Endothelial cell of hepatic sinusoid (primary cell): ENCODE measurements around the gene PKIB.
"Not testable (repeated sequence)": the region's sequence is repeated elsewhere in the genome, so short reads cannot be mapped to it uniquely, and the experiment has no call there.

Source experiments
- in situ Hi-C: cut with HindIII; loops from 2 replicates; pipeline ENCODE4 v1.10.0; 2017; ENCODE audit warnings: low sequenced_read_pairs

The PKIB gene

GRCh38 chr6:122736163-122736562 lies 126.0 kb downstream of the PKIB start:
- in situ Hi-C loops: no loop called here

- in situ Hi-C loops: no loop called here
Observed at GRCh38 chr6:122736616-122737015, 126.4 kb downstream of the PKIB start.

GRCh38 chr6:122740091-122740490 lies 129.9 kb downstream of the PKIB start:
- in situ Hi-C loops: no loop called here

- in situ Hi-C loops: no loop called here
Observed at GRCh38 chr6:122740936-122741335, 130.7 kb downstream of the PKIB start.

- in situ Hi-C loops: not testable (repeated sequence)
Observed at GRCh38 chr6:122744247-122744646, 134.0 kb downstream of the PKIB start.

GRCh38 chr6:122744856-122745255 lies 134.7 kb downstream of the PKIB start:
- in situ Hi-C loops: not testable (repeated sequence)

GRCh38 chr6:122746688-122747087 lies 136.5 kb downstream of the PKIB start:
- in situ Hi-C loops: no loop called here

- in situ Hi-C loops: no loop called here
Observed at GRCh38 chr6:122747573-122747972, 137.4 kb downstream of the PKIB start.

- in situ Hi-C loops: not testable (repeated sequence)
Observed at GRCh38 chr6:122748945-122749344, 138.7 kb downstream of the PKIB start.

- in situ Hi-C loops: no loop called here
Observed at GRCh38 chr6:122749451-122750050, 139.3 kb downstream of the PKIB start.

GRCh38 chr6:122751326-122751725 lies 141.1 kb downstream of the PKIB start:
- in situ Hi-C loops: no loop called here

GRCh38 chr6:122752459-122752858 lies 142.3 kb downstream of the PKIB start:
- in situ Hi-C loops: no loop called here

- in situ Hi-C loops: no loop called here
Observed at GRCh38 chr6:122753000-122753687, 142.9 kb downstream of the PKIB start.

- in situ Hi-C loops: no loop called here
Observed at GRCh38 chr6:122753688-122754056, 143.5 kb downstream of the PKIB start.

- in situ Hi-C loops: no loop called here
Observed at GRCh38 chr6:122754191-122754731, 144.1 kb downstream of the PKIB start.

GRCh38 chr6:122755901-122756300 lies 145.7 kb downstream of the PKIB start:
- in situ Hi-C loops: no loop called here

GRCh38 chr6:122758927-122759334 lies 148.7 kb downstream of the PKIB start:
- in situ Hi-C loops: no loop called here

GRCh38 chr6:122760330-122760729 lies 150.1 kb downstream of the PKIB start:
- in situ Hi-C loops: no loop called here

GRCh38 chr6:122766256-122766655 lies 156.1 kb downstream of the PKIB start:
- in situ Hi-C loops: no loop called here

- in situ Hi-C loops: no loop called here
Observed at GRCh38 chr6:122770835-122771601, 160.8 kb downstream of the PKIB start.

- in situ Hi-C loops: no loop called here
Observed at GRCh38 chr6:122772724-122773415, 162.7 kb downstream of the PKIB start.
